ENCODE results near the gene MBTD1.

MBTD1 gene

GRCh38 chr17:51142597-51142996 is 117.3 kb downstream of the MBTD1 start:
- Histone ChIP-seq H3K4me3 (ENCODE audit: low read depth, low read length) (no peak overlapping the region), H3K23ac (ENCODE audit: low read length) (no peak overlapping the region), H2AK5ac (ENCODE audit: low read length) (no peak overlapping the region), H4K12ac (ENCODE audit: low read depth, low read length) (no peak overlapping the region), H4K91ac (ENCODE audit: low read depth, low read length) (no peak overlapping the region), H3K79me2 (ENCODE audit: control insufficient read depth, insufficient read depth, low read length, poor library complexity) (no peaks in the 10 kb centered on the region), H3K9me3 (ENCODE audit: insufficient read depth, low read depth, low read length) (no peaks in the 10 kb centered on the region), H2BK120ac (ENCODE audit: insufficient read depth, low read length, poor library complexity) (no peak overlapping the region), H3K18ac (ENCODE audit: low read length) (no peak overlapping the region), H4K8ac (ENCODE audit: low read depth, low read length) (no peak overlapping the region), H2BK5ac (ENCODE audit: low read depth, low read length, poor library complexity) (no peak overlapping the region), H3K9ac (ENCODE audit: low read length) (no peak overlapping the region), H3K27me3 (ENCODE audit: insufficient read depth, low read length) (no peaks in the 10 kb centered on the region), H3K79me1 (ENCODE audit: low read length) (no peaks in the 10 kb centered on the region), H3K36me3 (ENCODE audit: control insufficient read depth in 1 of 2, insufficient read depth in 2 of 2, low read length in 2 of 2) (no peaks in the 10 kb centered on the region), H2BK12ac (ENCODE audit: low read length) (no peak overlapping the region), H3K27ac (ENCODE audit: low read depth, low read length) (no peak overlapping the region), H2AFZ (ENCODE audit: insufficient read depth, low read length, poor library complexity) (no peak overlapping the region), H3K14ac (ENCODE audit: low read length) (no peak overlapping the region), H3K4ac (ENCODE audit: low read depth, low read length) (no peak overlapping the region), H3K4me2 (ENCODE audit: low read length) (no peak overlapping the region), H3K4me1 (ENCODE audit: control insufficient read depth in 1 of 2, insufficient read depth in 2 of 2, low read length in 2 of 2) (no peaks in the 10 kb centered on the region)
- no peak for DNase-seq
- no CpG with 5 or more reads among the region's 2 CpGs for WGBS (ENCODE audit: extremely low coverage, insufficient coverage, insufficient read length)

- Histone ChIP-seq H3K23ac (ENCODE audit: low read length) (no peak overlapping the region), H2AK5ac (ENCODE audit: low read length) (no peak overlapping the region), H4K91ac (ENCODE audit: low read depth, low read length) (no peak overlapping the region), H3K79me1 (ENCODE audit: low read length) (no peaks in the 10 kb centered on the region), H2BK5ac (ENCODE audit: low read depth, low read length, poor library complexity) (no peak overlapping the region), H2AFZ (ENCODE audit: insufficient read depth, low read length, poor library complexity) (no peak overlapping the region), H3K36me3 (ENCODE audit: control insufficient read depth in 1 of 2, insufficient read depth in 2 of 2, low read length in 2 of 2) (no peaks in the 10 kb centered on the region), H3K9ac (ENCODE audit: low read length) (no peak overlapping the region), H3K4ac (ENCODE audit: low read depth, low read length) (no peak overlapping the region), H3K27me3 (ENCODE audit: insufficient read depth, low read length) (no peaks in the 10 kb centered on the region), H3K4me3 (ENCODE audit: low read depth, low read length) (no peak overlapping the region), H4K8ac (ENCODE audit: low read depth, low read length) (no peak overlapping the region), H3K4me1 (ENCODE audit: control insufficient read depth in 1 of 2, insufficient read depth in 2 of 2, low read length in 2 of 2) (no peaks in the 10 kb centered on the region), H2BK120ac (ENCODE audit: insufficient read depth, low read length, poor library complexity) (no peak overlapping the region), H4K12ac (ENCODE audit: low read depth, low read length) (no peak overlapping the region), H3K4me2 (ENCODE audit: low read length) (no peak overlapping the region), H3K14ac (ENCODE audit: low read length) (no peak overlapping the region), H2BK12ac (ENCODE audit: low read length) (no peak overlapping the region), H3K9me3 (ENCODE audit: insufficient read depth, low read depth, low read length) (no peaks in the 10 kb centered on the region), H3K79me2 (ENCODE audit: control insufficient read depth, insufficient read depth, low read length, poor library complexity) (no peaks in the 10 kb centered on the region), H3K18ac (ENCODE audit: low read length) (no peak overlapping the region), H3K27ac (ENCODE audit: low read depth, low read length) (no peak overlapping the region)
- DNase-seq, result no peak
- WGBS (ENCODE audit: extremely low coverage, insufficient coverage, insufficient read length), result no CpG with 5 or more reads among the region's 3 CpGs
Observed at GRCh38 chr17:51135956-51136355, 123.9 kb downstream of the MBTD1 start.

- Histone ChIP-seq H2BK12ac (ENCODE audit: low read length) (no peak overlapping the region), H3K4me1 (ENCODE audit: control insufficient read depth in 1 of 2, insufficient read depth in 2 of 2, low read length in 2 of 2) (no peaks in the 10 kb centered on the region), H3K79me2 (ENCODE audit: control insufficient read depth, insufficient read depth, low read length, poor library complexity) (no peaks in the 10 kb centered on the region), H3K9ac (ENCODE audit: low read length) (no peak overlapping the region), H2AFZ (ENCODE audit: insufficient read depth, low read length, poor library complexity) (no peak overlapping the region), H3K4me2 (ENCODE audit: low read length) (no peak overlapping the region), H2AK5ac (ENCODE audit: low read length) (no peak overlapping the region), H3K4ac (ENCODE audit: low read depth, low read length) (no peak overlapping the region), H3K27me3 (ENCODE audit: insufficient read depth, low read length) (no peaks in the 10 kb centered on the region), H4K12ac (ENCODE audit: low read depth, low read length) (no peak overlapping the region), H3K36me3 (ENCODE audit: control insufficient read depth in 1 of 2, insufficient read depth in 2 of 2, low read length in 2 of 2) (no peaks in the 10 kb centered on the region), H3K4me3 (ENCODE audit: low read depth, low read length) (no peak overlapping the region), H3K18ac (ENCODE audit: low read length) (no peak overlapping the region), H3K9me3 (ENCODE audit: insufficient read depth, low read depth, low read length) (no peaks in the 10 kb centered on the region), H3K79me1 (ENCODE audit: low read length) (no peaks in the 10 kb centered on the region), H2BK120ac (ENCODE audit: insufficient read depth, low read length, poor library complexity) (no peak overlapping the region), H3K23ac (ENCODE audit: low read length) (no peak overlapping the region), H4K91ac (ENCODE audit: low read depth, low read length) (no peak overlapping the region), H2BK5ac (ENCODE audit: low read depth, low read length, poor library complexity) (no peak overlapping the region), H4K8ac (ENCODE audit: low read depth, low read length) (no peak overlapping the region), H3K14ac (ENCODE audit: low read length) (no peak overlapping the region), H3K27ac (ENCODE audit: low read depth, low read length) (no peak overlapping the region)
- WGBS (ENCODE audit: extremely low coverage, insufficient coverage, insufficient read length), result no CpG with 5 or more reads among the region's 2 CpGs
- no peak for DNase-seq
Observed at GRCh38 chr17:51133365-51133764, 126.5 kb downstream of the MBTD1 start.

DNA sequence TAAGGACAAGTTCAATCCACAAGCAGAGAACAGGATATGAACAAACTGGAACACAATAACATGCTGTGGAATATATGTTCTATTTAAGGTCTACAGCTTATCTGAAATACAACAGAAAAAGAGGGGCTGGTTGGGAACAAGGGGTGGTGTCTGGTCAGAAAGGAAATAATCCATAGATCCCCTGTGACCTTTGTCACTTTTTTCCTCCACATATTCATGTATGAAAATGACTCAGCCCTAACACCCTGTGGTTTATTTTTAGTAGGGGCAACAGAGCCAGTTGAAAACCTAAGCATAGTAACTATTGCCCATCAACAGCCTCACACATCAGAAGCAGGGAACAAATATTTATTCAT is 126.9 kb downstream of the MBTD1 start:
- Histone ChIP-seq H3K14ac (ENCODE audit: low read length) (no peak overlapping the region), H3K27me3 (ENCODE audit: insufficient read depth, low read length) (no peaks in the 10 kb centered on the region), H2BK120ac (ENCODE audit: insufficient read depth, low read length, poor library complexity) (no peak overlapping the region), H3K23ac (ENCODE audit: low read length) (no peak overlapping the region), H3K4me1 (ENCODE audit: control insufficient read depth in 1 of 2, insufficient read depth in 2 of 2, low read length in 2 of 2) (no peaks in the 10 kb centered on the region), H3K18ac (ENCODE audit: low read length) (no peak overlapping the region), H3K4ac (ENCODE audit: low read depth, low read length) (no peak overlapping the region), H3K4me2 (ENCODE audit: low read length) (peak overlapping the region; percentile 30), H3K36me3 (ENCODE audit: control insufficient read depth in 1 of 2, insufficient read depth in 2 of 2, low read length in 2 of 2) (no peaks in the 10 kb centered on the region), H2BK12ac (ENCODE audit: low read length) (no peak overlapping the region), H4K12ac (ENCODE audit: low read depth, low read length) (no peak overlapping the region), H3K27ac (ENCODE audit: low read depth, low read length) (no peak overlapping the region), H3K4me3 (ENCODE audit: low read depth, low read length) (no peak overlapping the region), H3K9ac (ENCODE audit: low read length) (no peak overlapping the region), H2BK5ac (ENCODE audit: low read depth, low read length, poor library complexity) (no peak overlapping the region), H2AFZ (ENCODE audit: insufficient read depth, low read length, poor library complexity) (no peak overlapping the region), H3K9me3 (ENCODE audit: insufficient read depth, low read depth, low read length) (no peaks in the 10 kb centered on the region), H4K91ac (ENCODE audit: low read depth, low read length) (no peak overlapping the region), H3K79me1 (ENCODE audit: low read length) (no peaks in the 10 kb centered on the region), H2AK5ac (ENCODE audit: low read length) (no peak overlapping the region), H3K79me2 (ENCODE audit: control insufficient read depth, insufficient read depth, low read length, poor library complexity) (no peaks in the 10 kb centered on the region), H4K8ac (ENCODE audit: low read depth, low read length) (no peak overlapping the region)
- DNase-seq, result no peak

DNA sequence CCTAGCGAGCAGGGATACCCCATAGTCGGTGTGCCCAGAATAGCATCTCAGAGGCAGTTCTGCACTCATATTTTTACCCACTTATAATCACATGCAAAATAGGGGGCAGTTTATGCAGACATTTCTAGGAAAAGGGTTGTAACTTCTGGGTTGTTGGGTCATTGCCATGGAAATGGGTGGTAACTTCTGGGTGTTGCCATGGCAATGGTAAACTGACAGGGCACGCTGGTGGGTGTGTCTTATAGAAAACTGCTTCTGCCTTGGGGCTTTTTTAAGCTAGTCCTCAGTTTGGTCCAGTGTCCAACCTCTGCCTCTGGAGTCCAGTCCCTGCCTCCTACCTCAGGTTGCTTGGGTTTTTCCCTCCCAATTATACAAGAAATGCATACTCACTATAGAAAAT is 131.8 kb downstream of the MBTD1 start:
- no peak overlapping the region for H2AK5ac ChIP-seq (ENCODE audit: low read length)

More for the DNA sequence above, 131.8 kb downstream of the MBTD1 start:
- WGBS (ENCODE audit: extremely low coverage, insufficient coverage, insufficient read length), result no CpG with 5 or more reads among the region's 3 CpGs
- Histone ChIP-seq H4K12ac (ENCODE audit: low read depth, low read length) (no peak overlapping the region), H2BK5ac (ENCODE audit: low read depth, low read length, poor library complexity) (no peak overlapping the region), H4K91ac (ENCODE audit: low read depth, low read length) (no peak overlapping the region), H4K8ac (ENCODE audit: low read depth, low read length) (no peak overlapping the region), H2BK120ac (ENCODE audit: insufficient read depth, low read length, poor library complexity) (no peak overlapping the region), H3K4ac (ENCODE audit: low read depth, low read length) (no peak overlapping the region), H3K4me3 (ENCODE audit: low read depth, low read length) (no peak overlapping the region), H3K36me3 (ENCODE audit: control insufficient read depth in 1 of 2, insufficient read depth in 2 of 2, low read length in 2 of 2) (no peaks in the 10 kb centered on the region), H3K14ac (ENCODE audit: low read length) (no peak overlapping the region), H3K4me1 (ENCODE audit: control insufficient read depth in 1 of 2, insufficient read depth in 2 of 2, low read length in 2 of 2) (no peaks in the 10 kb centered on the region), H3K27ac (ENCODE audit: low read depth, low read length) (no peak overlapping the region), H2BK12ac (ENCODE audit: low read length) (no peak overlapping the region), H3K4me2 (ENCODE audit: low read length) (no peak overlapping the region), H3K9me3 (ENCODE audit: insufficient read depth, low read depth, low read length) (no peaks in the 10 kb centered on the region), H3K79me2 (ENCODE audit: control insufficient read depth, insufficient read depth, low read length, poor library complexity) (no peaks in the 10 kb centered on the region), H3K18ac (ENCODE audit: low read length) (no peak overlapping the region), H2AFZ (ENCODE audit: insufficient read depth, low read length, poor library complexity) (no peak overlapping the region), H3K23ac (ENCODE audit: low read length) (no peak overlapping the region), H3K9ac (ENCODE audit: low read length) (no peak overlapping the region), H3K27me3 (ENCODE audit: insufficient read depth, low read length) (no peaks in the 10 kb centered on the region), H3K79me1 (ENCODE audit: low read length) (no peaks in the 10 kb centered on the region)
- DNase-seq, result peak in 1 of 2 donors; percentile 58
